ENCODE results near the gene SUPT20HL1. TPM values are rescaled to one million over a fixed set of nuclear protein-coding genes. Genes with fewer than 3 reads are reported as not detected.
"Not testable (repeated sequence)": the region's sequence is repeated elsewhere in the genome, so short reads cannot be mapped to it uniquely, and the experiment has no call there.

Gene SUPT20HL1
- total and polyA plus RNA-seq, 11 donors: not detected

- H3K9me3 ChIP-seq: no peaks in the 10 kb centered on the region
- no peak overlapping the region for H3K4me3 ChIP-seq
- no peak for ATAC-seq
- no peak for DNase-seq
- no peak overlapping the region for H3K27ac ChIP-seq
- intact Hi-C loops (cut with DNase I): loop anchor here in 1 of 10 donors (10.0 kb wide), 1 partner anchor 122 kb away; no protein-coding TSS in a partner anchor
- H3K36me3 ChIP-seq: no peaks in the 10 kb centered on the region
- TF ChIP-seq POLR2A (IDR thresholded peaks at IDR 0.05) (no peak), CTCF (IDR thresholded peaks at IDR 0.05) (no peak)
- WGBS, 4 donors: 51 to 75% (median 63%) methylated on average over 2 of the region's 2 CpGs
- peaks cover 0 to 28% (median 0%) of the 10 kb centered on the region in 9 donors for H3K27me3 ChIP-seq
- no peaks in the 10 kb centered on the region for H3K4me1 ChIP-seq
These were observed 16.8 kb downstream of the SUPT20HL1 start for GRCh38 chrX:24377195-24377594.

GRCh38 chrX:24377911-24378468 is 17.6 kb downstream of the SUPT20HL1 start:
- intact Hi-C loops (cut with DNase I): loop anchor here in 1 of 10 donors (10.0 kb wide), 1 partner anchor 123 kb away; no protein-coding TSS in a partner anchor

GRCh38 chrX:24378706-24379105 is 18.3 kb downstream of the SUPT20HL1 start:
- TF ChIP-seq CTCF (IDR thresholded peaks at IDR 0.05) (no peak), POLR2A (IDR thresholded peaks at IDR 0.05) (no peak)
- Histone ChIP-seq H3K27ac (no peak overlapping the region), H3K9me3 (no peaks in the 10 kb centered on the region), H3K4me1 (no peaks in the 10 kb centered on the region), H3K4me3 (no peak overlapping the region), H3K27me3 (peaks cover 0 to 25% (median 0%) of the 10 kb centered on the region in 9 donors), H3K36me3 (no peaks in the 10 kb centered on the region)
- ATAC-seq (no peak), DNase-seq (no peak)
- intact Hi-C loops (cut with DNase I): loop anchor here in 1 of 10 donors (10.0 kb wide), 1 partner anchor 124 kb away; no protein-coding TSS in a partner anchor
- WGBS, 4 donors: 74 to 95% (median 84%) methylated on average over 6 of the region's 6 CpGs

More at GRCh38 chrX:24377911-24378468, 17.6 kb downstream of the SUPT20HL1 start:
- H3K9me3 ChIP-seq: no peaks in the 10 kb centered on the region
- H3K4me3 ChIP-seq: no peak overlapping the region
- DNase-seq (no peak), ATAC-seq (no peak)
- no peak overlapping the region for H3K27ac ChIP-seq
- TF ChIP-seq CTCF (IDR thresholded peaks at IDR 0.05): no peak
- TF ChIP-seq POLR2A (IDR thresholded peaks at IDR 0.05): no peak
- WGBS, 4 donors: 45 to 100% (median 82%) methylated on average over 1 of the region's 1 CpG
- H3K4me1 ChIP-seq: no peaks in the 10 kb centered on the region
- peaks cover 0 to 27% (median 0%) of the 10 kb centered on the region in 9 donors for H3K27me3 ChIP-seq
- H3K36me3 ChIP-seq: no peaks in the 10 kb centered on the region

GRCh38 chrX:24380262-24381187 is 20.1 kb downstream of the SUPT20HL1 start:
- H3K27ac ChIP-seq: peak overlapping the region in 1 of 12 donors; percentile 19
- no peaks in the 10 kb centered on the region for H3K4me1 ChIP-seq
- ATAC-seq (peak in 2 of 4 donors; percentile 36 to 57), DNase-seq (no peak)
- no peaks in the 10 kb centered on the region for H3K9me3 ChIP-seq
- H3K36me3 ChIP-seq: no peaks in the 10 kb centered on the region
- intact Hi-C loops (cut with DNase I): loop anchor here in 1 of 10 donors (5.0 kb wide), 1 partner anchor 122 kb away; no protein-coding TSS in a partner anchor
- TF ChIP-seq CTCF (IDR thresholded peaks at IDR 0.05): no peak
- no peak for TF ChIP-seq POLR2A (IDR thresholded peaks at IDR 0.05)
- no peak overlapping the region for H3K4me3 ChIP-seq
- peaks cover 0 to 33% (median 0%) of the 10 kb centered on the region in 9 donors for H3K27me3 ChIP-seq
- 45 to 61% (median 55%) methylated on average over 9 of the region's 9 CpGs for WGBS, 4 donors

GRCh38 chrX:24382315-24382714 is 21.9 kb downstream of the SUPT20HL1 start:
- not testable (repeated sequence) for H3K4me1 ChIP-seq, DNase-seq, H3K4me3 ChIP-seq, H3K27ac ChIP-seq, ATAC-seq, H3K36me3 ChIP-seq, H3K9me3 ChIP-seq
- H3K27me3 ChIP-seq: peaks cover 0 to 40% (median 0%) of the 10 kb centered on the region in 9 donors
- 55 to 79% (median 69%) methylated on average over 5 of the region's 5 CpGs for WGBS, 4 donors
- intact Hi-C loops (cut with DNase I): loop anchor here in 1 of 10 donors (5.0 kb wide), 1 partner anchor 120 kb away; no protein-coding TSS in a partner anchor
